Measurements from ENCODE around the gene EDA2R.

- TF ChIP-seq SP1 (CRISPR knock-in tag; conservative IDR thresholded peaks at IDR 0.05), result no peak
- no peak for TF ChIP-seq CTCF (IDR thresholded peaks at IDR 0.05)
- TF ChIP-seq FOXP1 (CRISPR knock-in tag; IDR thresholded peaks at IDR 0.05; ENCODE audit: borderline replicate concordance), result no peak
Observed at GRCh38 chrX:66676413-66676812, 37.5 kb upstream of the EDA2R start.
